ENCODE measurements around the gene CREBL2.
"Not testable (repeated sequence)": the region's sequence is repeated elsewhere in the genome, so short reads cannot be mapped to it uniquely, and the experiment has no call there.

The CREBL2 gene

GRCh38 chr12:12630850-12631249 lies 19.2 kb downstream of the CREBL2 start:
- ChIA-PET CTCF (interaction anchor here (0.9 to 4.6 kb wide), 5 partner anchors 12 to 279 kb away, joined by 3 to 22 read pairs (median 4); no protein-coding TSS in a partner anchor), POLR2A (interaction anchor here (0.5 kb wide), 1 partner anchor 493 kb away, joined by 3 read pairs; no protein-coding TSS in a partner anchor)
- no peak for TF ChIP-seq CTCF (IDR thresholded peaks at IDR 0.05; ENCODE audit: control extremely low read depth, extremely low read depth, low read depth, missing control alignments)
- no peak for DNase-seq (ENCODE audit: extremely low spot score)

GRCh38 chr12:12635651-12636050 lies 24.0 kb downstream of the CREBL2 start:
- POLR2A ChIA-PET: no interaction called here
- TF ChIP-seq CTCF (IDR thresholded peaks at IDR 0.05; ENCODE audit: control extremely low read depth, extremely low read depth, low read depth, missing control alignments): no peak
- CTCF ChIA-PET: interaction anchor here (0.8 to 2.0 kb wide), 3 partner anchors 10 to 21 kb away, joined by 5 to 13 read pairs (median 6); no protein-coding TSS in a partner anchor
- no peak for DNase-seq (ENCODE audit: extremely low spot score)

- peak; percentile 65 for DNase-seq (ENCODE audit: extremely low spot score)
- ChIA-PET CTCF (interaction anchor here (2.0 kb wide), 1 partner anchor 9 kb away, joined by 13 read pairs; no protein-coding TSS in a partner anchor), POLR2A (no interaction called here)
- no peak for TF ChIP-seq CTCF (IDR thresholded peaks at IDR 0.05; ENCODE audit: control extremely low read depth, extremely low read depth, low read depth, missing control alignments)
Measured at GRCh38 chr12:12636641-12637040, 25.0 kb downstream of the CREBL2 start.

- DNase-seq (ENCODE audit: extremely low spot score); CTCF ChIA-PET; POLR2A ChIA-PET: not testable (repeated sequence)
Measured at GRCh38 chr12:12639995-12640394, 28.3 kb downstream of the CREBL2 start.

GRCh38 chr12:12641650-12642049 lies 30.0 kb downstream of the CREBL2 start:
- DNase-seq (ENCODE audit: extremely low spot score): no peak
- TF ChIP-seq CTCF (IDR thresholded peaks at IDR 0.05; ENCODE audit: control extremely low read depth, extremely low read depth, low read depth, missing control alignments): no peak
- POLR2A ChIA-PET: no interaction called here
- CTCF ChIA-PET: interaction anchor here (0.8 to 1.7 kb wide), 5 partner anchors 10 to 96 kb away, joined by 3 to 5 read pairs (median 3); no protein-coding TSS in a partner anchor

- CTCF ChIA-PET: interaction anchor here (1.1 to 5.3 kb wide), 9 partner anchors 10 to 93 kb away, joined by 3 to 32 read pairs (median 4); no protein-coding TSS in a partner anchor
- no peak for TF ChIP-seq CTCF (IDR thresholded peaks at IDR 0.05; ENCODE audit: control extremely low read depth, extremely low read depth, low read depth, missing control alignments)
- DNase-seq (ENCODE audit: extremely low spot score): no peak
- POLR2A ChIA-PET: no interaction called here
Measured at GRCh38 chr12:12642916-12643315, 31.2 kb downstream of the CREBL2 start.

GRCh38 chr12:12645485-12645884 lies 33.8 kb downstream of the CREBL2 start:
- peak; percentile 36 for TF ChIP-seq CTCF (IDR thresholded peaks at IDR 0.05; ENCODE audit: control extremely low read depth, extremely low read depth, low read depth, missing control alignments)
- POLR2A ChIA-PET: interaction anchor here (0.7 kb wide), 1 partner anchor 1077 kb away, joined by 3 read pairs; no protein-coding TSS in a partner anchor
- CTCF ChIA-PET: interaction anchor here (0.7 to 5.3 kb wide), 36 partner anchors 9 to 289 kb away, joined by 3 to 50 read pairs (median 5); partner anchors contain the start of genes BORCS5 and CREBL2
- peak; percentile 62 for DNase-seq (ENCODE audit: extremely low spot score)

GRCh38 chr12:12645968-12646367 lies 34.3 kb downstream of the CREBL2 start:
- POLR2A ChIA-PET: not testable (repeated sequence)
- peak; percentile 68 for DNase-seq (ENCODE audit: extremely low spot score)
- CTCF ChIA-PET: interaction anchor here (0.8 to 5.3 kb wide), 32 partner anchors 9 to 289 kb away, joined by 3 to 50 read pairs (median 6); partner anchors contain the start of genes BORCS5 and CREBL2

Data from GM10248 (cell line).